Measurements from ENCODE around the gene FREM2. TPM values are rescaled to one million over a fixed set of nuclear protein-coding genes. Genes with fewer than 3 reads are reported as not detected.

FREM2 gene
- total and polyA plus RNA-seq, 2 donors (not counting 3 experiments of a cell fraction or from before 2014, with no cell fraction given) = under 0.01 TPM; not detected in 1

DNA sequence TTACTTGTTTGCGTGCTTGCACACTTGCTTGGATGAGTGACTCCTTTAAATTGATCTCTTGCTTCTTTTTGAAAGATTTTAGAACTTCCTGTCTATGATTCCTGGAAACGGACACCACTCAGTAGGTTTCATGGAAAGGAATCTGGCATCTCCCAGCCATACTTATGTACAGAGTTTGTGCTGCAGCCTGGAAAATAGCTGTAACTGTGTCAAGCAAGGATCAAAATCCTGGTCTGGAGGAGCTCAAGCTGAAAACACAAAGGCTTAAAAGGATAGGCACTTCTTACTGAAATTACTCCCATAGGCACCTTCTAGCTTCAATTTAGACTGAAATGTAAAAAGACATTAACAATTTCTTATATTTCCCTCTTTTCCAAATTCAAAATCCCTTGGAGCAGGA lies 1.4 kb upstream of the FREM2 start:
- FAIRE-seq = no peak
- Histone ChIP-seq H3K27me3 (ENCODE audit: control insufficient read depth in 2 of 2, insufficient read depth in 2 of 2, low read length in 2 of 2) (peaks cover 24 to 36% of the 10 kb centered on the region in 2 experiments), H2AFZ (ENCODE audit: low read depth, low read length) (no peak overlapping the region), H3K36me3 (ENCODE audit: control insufficient read depth in 2 of 2, extremely low read depth in 1 of 2, insufficient read depth in 2 of 2, low read length in 2 of 2) (no peaks in the 10 kb centered on the region), H3K9ac (replicated peaks; ENCODE audit: extremely low read depth, insufficient read depth, low read length) (no peak overlapping the region), H3K27ac (ENCODE audit: insufficient read depth, low read depth, low read length) (no peak overlapping the region), H3K4me3 (replicated peaks in 1 of 3; ENCODE audit: insufficient read depth in 1 of 3, low read depth in 1 of 3, low read length in 3 of 3) (no peak overlapping the region), H3K79me2 (ENCODE audit: control insufficient read depth, insufficient read depth, low read length) (no peaks in the 10 kb centered on the region), H3K9me1 (replicated peaks; ENCODE audit: control insufficient read depth, extremely low read depth, insufficient read depth, low read length) (no peaks in the 10 kb centered on the region), H3K4me2 (ENCODE audit: insufficient read depth, low read length) (no peak overlapping the region), H3K9me3 (replicated peaks; ENCODE audit: control insufficient read depth, insufficient read depth, low read length) (no peaks in the 10 kb centered on the region), H3K4me1 (ENCODE audit: control insufficient read depth, extremely low read depth, insufficient read depth, low read length) (peaks cover 3% of the 10 kb centered on the region), H4K20me1 (replicated peaks; ENCODE audit: control insufficient read depth, extremely low read depth, insufficient read depth, low read length) (no peaks in the 10 kb centered on the region)
- ChIA-PET POLR2A (no interaction called here), CTCF (interaction anchor here (1.0 to 1.4 kb wide), 5 partner anchors 12 to 230 kb away, joined by 3 to 7 read pairs (median 5); no protein-coding TSS in a partner anchor)
- dilution Hi-C loops (cut with MboI; ENCODE audit: extremely low pct_ligation_motif_present, low sequenced_read_pairs) = no loop called here
- DNase-seq (ENCODE audit: low read depth, low spot score) = no peak
- intact Hi-C loops (cut with micrococcal nuclease) = loop anchor here (10.0 kb wide), 1 partner anchor 229 kb away; no protein-coding TSS in a partner anchor
- TF ChIP-seq MYC (IDR thresholded peaks at IDR 0.05; ENCODE audit: low read depth, low read length) (no peak), EZH2 (IDR thresholded peaks at IDR 0.05; ENCODE audit: borderline replicate concordance, low read depth, low read length, severe bottlenecking) (no peak), POLR2A (IDR thresholded peaks at IDR 0.05; ENCODE audit: low read depth, low read length) (no peak), POLR2AphosphoS5 (IDR thresholded peaks at IDR 0.05; ENCODE audit: insufficient read depth, low read depth, low read length) (no peak), FOS (IDR thresholded peaks at IDR 0.05; ENCODE audit: borderline replicate concordance, insufficient read depth, low read length) (no peak), GATA2 (IDR thresholded peaks at IDR 0.05; ENCODE audit: insufficient read depth, insufficient read length, low read depth, low read length) (no peak), JUN (IDR thresholded peaks at IDR 0.05; ENCODE audit: borderline replicate concordance, insufficient read depth, insufficient read length, low read depth) (no peak), MAX (IDR thresholded peaks at IDR 0.05; ENCODE audit: insufficient read depth, insufficient read length) (no peak)
- TF ChIP-seq, protein P1, sequence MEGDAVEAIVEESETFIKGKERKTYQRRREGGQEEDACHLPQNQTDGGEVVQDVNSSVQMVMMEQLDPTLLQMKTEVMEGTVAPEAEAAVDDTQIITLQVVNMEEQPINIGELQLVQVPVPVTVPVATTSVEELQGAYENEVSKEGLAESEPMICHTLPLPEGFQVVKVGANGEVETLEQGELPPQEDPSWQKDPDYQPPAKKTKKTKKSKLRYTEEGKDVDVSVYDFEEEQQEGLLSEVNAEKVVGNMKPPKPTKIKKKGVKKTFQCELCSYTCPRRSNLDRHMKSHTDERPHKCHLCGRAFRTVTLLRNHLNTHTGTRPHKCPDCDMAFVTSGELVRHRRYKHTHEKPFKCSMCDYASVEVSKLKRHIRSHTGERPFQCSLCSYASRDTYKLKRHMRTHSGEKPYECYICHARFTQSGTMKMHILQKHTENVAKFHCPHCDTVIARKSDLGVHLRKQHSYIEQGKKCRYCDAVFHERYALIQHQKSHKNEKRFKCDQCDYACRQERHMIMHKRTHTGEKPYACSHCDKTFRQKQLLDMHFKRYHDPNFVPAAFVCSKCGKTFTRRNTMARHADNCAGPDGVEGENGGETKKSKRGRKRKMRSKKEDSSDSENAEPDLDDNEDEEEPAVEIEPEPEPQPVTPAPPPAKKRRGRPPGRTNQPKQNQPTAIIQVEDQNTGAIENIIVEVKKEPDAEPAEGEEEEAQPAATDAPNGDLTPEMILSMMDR (IDR thresholded peaks at IDR 0.05; ENCODE audit: extremely low read depth in 1 of 2, insufficient read depth in 1 of 2, low read depth in 1 of 2, low read length in 2 of 2) = no peak
- no TSS peak for BruUV-seq (replicated peaks)

Data from endothelial cell of umbilical vein (primary cell).